GM18858 (cell line): Measurements from ENCODE around the gene PKN2.
"Not testable (repeated sequence)": the region's sequence is repeated elsewhere in the genome, so short reads cannot be mapped to it uniquely, and the experiment has no call there.

Experiments used
- ATAC-seq: cut with Tn5 transposase; IDR thresholded peaks from one replicate; pipeline ENCODE4 v1.9.1; 2021; ENCODE audit not compliant: unreplicated experiment

PKN2 gene

DNA sequence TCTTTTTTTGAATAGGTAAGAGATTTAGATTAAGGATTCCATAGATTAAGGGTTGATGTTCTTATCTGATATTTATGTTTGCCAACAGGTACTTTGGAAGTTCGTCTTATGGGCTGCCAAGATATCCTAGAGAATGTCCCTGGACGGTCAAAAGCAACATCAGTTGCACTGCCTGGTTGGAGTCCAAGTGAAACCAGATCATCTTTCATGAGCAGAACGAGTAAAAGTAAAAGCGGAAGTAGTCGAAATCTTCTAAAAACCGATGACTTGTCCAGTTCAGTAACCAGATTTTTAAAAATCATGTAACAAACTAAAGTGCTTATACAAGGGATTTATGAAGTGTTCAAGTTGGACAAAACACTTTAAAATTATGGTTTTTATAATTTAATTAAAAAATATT lies 100.5 kb downstream of the PKN2 start:
- no peak for ATAC-seq

DNA sequence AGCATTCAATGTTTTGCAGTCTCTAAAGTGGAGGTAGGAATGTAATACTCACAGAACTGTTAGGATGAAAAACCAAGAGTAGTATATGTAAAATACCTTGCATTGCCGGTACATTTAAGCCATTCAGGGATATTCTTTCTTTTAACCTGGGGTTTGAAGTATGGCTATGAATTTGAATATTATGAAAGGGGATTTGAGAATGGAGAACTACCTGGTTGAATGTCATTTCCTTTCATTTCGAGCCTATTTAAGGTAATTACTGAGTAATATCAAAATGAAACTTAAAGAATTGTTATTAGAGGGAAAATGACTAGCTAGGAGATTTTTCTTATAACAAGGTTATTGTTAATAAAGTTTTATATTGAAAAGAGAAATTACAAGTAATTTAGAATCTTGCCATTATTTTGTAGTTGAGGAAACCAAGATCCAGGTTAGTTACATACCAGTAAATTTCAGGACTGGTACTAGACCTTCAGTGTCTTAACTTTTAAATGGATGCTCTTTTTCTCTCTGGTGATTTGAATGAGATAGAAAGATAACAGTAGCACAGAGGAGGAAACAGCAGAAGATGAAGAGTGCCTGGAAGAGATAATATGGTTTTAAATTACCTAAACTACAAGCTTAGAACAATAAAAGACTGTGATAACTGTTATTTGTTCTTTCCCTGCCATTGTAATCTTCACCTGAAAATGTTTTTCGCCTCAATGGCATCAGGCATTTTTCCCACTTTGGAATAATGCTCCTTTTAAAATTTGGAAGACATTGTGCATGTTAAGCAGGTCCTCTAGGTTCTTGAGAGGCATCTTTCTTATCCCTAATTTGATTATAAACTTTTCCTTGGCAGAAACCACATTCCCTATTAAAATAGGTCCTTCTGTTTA lies 103.2 kb downstream of the PKN2 start:
- no peak for ATAC-seq

DNA sequence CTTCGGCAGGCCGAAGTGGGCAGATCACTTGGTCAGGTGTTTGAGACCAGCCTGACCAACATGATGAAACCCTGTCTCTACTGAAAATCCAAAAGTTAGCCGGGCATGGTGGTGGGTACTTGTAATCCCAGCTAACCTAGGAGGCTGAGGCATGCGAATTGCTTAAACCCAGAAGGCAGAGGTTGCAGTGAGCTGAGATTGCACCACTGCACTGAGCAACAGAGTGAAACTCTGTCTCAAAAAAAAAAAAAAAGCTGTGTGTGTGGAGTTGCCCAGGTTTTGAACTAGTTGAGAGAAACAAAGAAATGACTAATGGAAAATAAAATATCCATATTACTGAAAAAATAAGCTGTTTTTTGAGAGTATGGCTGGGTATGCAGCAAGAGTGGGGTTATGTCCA lies 107.1 kb downstream of the PKN2 start:
- ATAC-seq = no peak

DNA sequence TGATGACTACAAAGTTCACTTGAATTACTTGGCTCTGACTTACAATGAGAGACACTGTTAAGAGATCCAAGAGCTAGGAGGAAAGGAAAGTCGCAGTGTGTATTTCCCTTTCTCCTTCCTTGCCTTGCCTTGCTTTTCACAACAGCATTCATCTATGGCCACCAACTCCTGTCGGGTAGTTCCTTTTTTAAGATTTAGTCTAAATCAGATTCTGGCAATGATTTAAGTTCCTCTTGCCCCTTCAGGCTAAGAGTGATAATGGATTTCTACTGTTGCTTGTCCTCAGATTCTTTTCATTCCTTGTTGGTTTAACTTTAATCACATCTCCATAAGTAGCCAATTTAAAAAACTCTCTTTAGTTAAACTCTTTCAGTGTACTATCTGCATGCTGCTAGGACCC lies 115.4 kb downstream of the PKN2 start:
- no peak for ATAC-seq

DNA sequence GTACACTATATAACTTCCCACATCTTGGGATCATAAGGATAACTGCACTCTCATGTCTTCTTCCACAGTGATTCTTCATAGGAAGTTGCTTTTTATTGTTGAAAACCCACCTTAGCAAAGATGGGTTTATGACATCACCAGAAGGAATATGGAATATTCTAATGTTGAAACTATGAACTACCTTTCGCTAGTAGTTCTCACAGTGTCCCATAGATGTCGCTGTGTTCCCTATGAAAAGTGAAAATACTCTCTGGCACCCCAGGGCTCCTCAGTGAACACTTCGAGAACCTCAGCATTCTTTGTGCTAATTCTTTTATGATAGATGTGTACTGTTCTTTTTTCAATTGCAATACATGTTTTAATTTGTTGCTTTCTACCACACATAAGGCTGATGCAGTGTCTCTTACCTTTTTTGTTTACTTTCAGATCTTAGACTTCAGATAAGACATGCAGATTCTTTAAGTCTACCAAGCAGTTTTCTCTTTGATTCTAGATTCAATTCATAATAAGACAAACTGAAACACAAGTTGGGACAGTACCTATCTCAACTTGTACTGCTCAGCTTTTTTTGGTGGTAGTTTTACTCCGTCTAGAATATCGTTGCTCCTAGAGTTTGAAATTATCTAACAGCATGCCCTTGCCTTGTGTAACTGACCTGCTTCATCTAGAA lies 116.4 kb downstream of the PKN2 start:
- ATAC-seq = no peak

DNA sequence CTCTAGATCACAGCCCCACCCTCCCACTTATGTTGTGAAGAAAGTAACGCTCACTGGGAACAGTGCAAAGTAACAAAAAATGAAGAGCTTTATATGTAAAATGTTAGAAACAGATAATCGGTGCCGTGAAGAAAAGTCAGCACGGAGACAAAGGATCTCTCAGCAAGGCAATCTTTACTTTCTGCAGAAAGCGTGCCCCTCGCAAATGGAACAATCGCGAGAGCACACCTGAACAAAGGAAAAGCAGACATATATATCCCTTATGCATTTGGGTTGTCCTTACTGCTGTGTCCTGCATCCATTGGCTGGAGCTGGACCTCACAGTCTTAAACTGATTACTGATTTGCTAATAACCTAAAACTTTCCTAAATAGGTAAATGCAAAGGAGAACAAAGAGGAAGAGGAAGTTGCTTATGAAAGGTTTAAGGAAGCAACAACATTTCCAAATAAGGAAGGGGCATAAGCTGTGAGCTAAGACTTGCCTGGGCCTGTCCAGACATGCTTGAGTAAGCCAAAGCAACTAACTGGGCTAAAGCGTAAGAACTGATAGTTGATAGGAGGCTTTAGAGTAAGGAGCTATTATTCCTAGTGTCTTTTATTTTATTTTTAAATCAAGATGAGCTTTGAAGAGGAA lies 117.6 kb downstream of the PKN2 start:
- no peak for ATAC-seq

DNA sequence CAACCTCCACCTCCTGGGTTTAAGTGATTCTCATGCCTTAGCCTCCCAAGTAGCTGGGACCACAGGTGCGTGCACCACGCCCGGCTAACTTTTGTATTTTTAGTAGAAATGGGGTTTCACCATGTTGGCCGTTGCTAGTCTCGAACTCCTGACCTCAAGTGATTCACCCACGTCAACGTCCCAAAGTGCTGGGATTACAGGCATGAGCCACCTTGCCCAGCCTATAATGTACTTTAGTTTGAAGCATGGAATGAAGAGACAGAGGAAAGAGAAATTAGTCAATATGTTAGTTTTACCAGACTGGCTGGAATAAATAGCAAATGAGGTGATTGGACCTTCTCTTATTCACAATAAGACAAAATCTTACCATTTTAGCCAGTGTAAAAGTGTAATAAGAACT lies 118.3 kb downstream of the PKN2 start:
- no peak for ATAC-seq

DNA sequence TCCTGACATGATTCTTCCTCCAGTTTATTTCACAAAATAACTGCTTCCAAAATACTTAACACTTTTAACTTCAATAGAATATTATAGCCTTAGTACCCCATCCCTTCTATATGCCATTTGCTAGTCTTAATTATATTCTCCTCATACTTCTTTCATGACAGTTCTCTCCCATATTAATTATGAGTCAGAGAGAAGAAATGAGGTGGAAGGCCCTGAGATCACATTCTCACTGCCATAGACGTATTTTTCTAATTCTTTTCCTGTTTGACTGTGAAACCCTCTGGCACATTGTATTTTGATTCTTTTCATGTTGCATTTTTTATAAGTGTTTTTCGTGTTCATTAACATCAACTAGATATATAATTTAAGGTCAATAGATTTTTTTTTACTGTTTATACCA lies 118.9 kb downstream of the PKN2 start:
- no peak for ATAC-seq

DNA sequence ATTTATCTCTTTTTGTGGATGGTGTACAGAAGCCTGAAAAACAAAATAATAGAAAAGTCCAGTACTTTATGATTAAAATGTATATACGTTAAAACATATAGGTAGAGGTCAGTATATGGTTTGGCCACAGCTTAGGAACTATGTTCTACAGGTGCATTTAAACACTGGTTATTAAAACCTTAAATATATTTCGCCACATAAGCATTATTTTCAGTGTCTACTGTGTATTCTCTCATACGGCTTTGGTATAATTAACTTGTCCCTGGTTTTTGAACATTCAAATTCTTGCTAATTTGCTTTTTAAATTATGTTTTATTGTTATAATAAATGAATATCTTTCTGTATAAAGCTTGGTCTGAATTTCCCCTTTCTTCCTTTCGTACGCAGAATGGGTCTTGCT lies 119.4 kb downstream of the PKN2 start:
- ATAC-seq = no peak

DNA sequence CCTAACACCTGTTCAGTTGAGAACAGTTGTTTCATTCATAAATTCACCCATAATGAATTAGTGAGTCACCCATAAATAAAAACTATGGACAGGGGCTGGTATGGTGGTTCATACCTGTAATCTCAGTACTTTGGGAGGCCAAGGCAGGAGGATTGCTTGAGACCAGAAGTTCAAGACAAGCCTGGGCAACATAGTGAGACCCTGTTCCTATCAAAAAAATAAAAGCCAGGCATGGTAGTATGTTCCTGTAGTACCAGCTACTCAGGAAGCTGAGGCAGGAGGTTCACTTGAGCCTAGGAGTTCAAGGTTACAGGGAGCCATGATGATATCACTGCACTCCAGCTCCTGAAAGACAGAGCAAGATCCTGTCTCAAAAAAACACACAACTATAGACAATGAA lies 128.3 kb downstream of the PKN2 start:
- ATAC-seq = no peak

DNA sequence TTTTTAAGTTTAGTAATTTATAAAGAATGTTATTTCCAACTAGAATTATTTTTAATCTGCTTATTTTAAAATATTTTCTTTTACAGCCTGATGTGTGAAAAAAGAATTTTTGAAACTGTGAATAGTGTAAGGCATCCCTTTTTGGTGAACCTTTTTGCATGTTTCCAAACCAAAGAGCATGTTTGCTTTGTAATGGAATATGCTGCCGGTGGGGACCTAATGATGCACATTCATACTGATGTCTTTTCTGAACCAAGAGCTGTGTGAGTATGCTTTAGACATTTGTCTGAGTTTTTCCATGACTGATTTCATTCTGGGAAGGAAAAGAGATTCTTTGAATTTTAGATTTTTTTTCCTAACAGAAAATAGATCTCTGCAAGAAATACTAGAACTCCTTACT lies 129.4 kb downstream of the PKN2 start:
- ATAC-seq = no peak

DNA sequence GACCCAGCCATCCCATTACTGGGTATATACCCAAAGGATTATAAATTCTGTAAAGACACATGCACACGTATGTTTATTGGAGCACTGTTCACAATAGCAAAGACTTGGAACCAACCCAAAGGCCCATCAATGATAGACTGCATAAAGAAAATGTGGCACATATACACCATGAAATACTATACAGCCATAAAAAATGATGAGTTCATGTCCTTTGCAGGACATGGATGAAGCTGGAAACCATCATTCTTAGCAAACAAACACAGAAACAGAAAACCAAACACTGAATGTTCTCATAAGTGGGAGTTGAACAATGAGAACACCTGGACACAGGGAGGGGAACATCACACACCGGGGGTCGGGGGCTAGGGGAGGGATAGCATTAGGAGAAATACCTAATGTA lies 135.6 kb downstream of the PKN2 start:
- ATAC-seq = not testable (repeated sequence)

DNA sequence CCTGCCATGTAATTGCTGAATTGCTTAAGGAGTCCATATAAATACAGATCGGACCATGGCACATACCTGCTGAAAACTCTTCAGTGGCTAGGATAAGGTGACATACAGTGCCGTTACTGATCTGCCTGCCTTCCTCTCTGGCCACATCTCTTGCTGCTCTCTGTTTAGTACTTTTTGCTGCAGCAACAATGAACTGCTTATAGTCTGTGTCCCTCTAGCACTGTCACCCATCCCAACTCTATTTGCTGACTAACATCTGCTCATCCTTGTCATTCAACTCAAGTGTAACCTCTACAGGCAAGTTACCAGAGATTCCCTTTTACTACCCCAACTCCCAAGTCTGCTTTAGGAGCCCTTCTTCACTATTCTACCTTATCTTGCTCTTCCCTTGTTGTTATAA lies 141.6 kb downstream of the PKN2 start:
- no peak for ATAC-seq

DNA sequence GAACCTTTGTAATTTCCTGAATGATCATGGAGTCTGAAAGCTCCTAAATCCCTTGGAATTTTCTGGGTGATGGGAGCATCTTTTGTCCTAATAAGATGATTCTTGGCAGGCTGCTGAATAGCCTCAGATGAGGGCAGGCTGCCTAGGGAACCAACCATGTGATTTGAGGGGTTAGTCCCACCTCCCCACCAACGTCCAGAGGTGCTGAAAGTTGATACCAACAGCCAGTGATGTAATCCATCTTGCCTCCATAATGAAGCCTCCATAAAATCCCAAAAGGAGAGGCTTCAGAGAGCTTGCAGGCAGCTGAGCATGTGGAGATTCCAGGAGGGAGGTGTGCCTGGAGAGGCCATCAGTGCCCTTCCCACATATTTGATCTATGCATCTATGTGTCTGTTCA lies 163.6 kb downstream of the PKN2 start:
- no peak for ATAC-seq

DNA sequence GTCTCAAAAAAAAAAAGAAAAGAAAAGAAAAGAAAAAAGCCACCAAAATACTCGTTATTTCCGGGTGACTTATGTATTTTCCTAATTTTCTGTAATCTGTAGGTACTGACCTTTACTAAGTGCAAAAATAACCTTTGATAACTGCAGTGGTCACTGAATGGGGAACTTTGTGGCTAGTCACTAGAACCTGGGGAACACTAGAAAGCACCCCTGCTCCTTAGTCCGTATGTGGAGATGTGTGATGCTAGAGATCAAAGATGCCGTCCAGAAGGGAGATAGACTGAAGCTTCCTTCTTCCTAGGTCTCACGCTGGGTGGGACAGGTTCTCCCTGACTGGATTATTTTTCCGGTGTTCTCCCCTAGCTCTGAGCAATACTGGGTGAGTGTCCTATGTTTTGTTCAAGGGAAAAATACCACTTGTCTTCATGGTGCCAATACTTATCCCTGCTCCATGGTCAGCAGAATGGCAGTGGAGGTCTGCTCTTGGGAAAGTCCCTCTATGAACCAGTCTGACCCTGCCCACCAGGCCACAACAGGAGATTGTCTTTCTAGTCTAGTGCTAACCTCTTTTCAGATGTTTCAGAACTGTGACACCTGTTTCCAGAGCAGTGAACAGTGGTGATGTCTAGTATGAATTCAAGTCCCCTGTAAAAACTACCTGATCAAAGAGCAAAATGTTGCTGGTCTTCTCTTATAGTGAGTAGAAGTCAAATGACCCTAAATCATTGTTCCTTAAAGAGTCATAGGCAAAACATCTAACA lies 167.4 kb downstream of the PKN2 start:
- ATAC-seq = no peak

DNA sequence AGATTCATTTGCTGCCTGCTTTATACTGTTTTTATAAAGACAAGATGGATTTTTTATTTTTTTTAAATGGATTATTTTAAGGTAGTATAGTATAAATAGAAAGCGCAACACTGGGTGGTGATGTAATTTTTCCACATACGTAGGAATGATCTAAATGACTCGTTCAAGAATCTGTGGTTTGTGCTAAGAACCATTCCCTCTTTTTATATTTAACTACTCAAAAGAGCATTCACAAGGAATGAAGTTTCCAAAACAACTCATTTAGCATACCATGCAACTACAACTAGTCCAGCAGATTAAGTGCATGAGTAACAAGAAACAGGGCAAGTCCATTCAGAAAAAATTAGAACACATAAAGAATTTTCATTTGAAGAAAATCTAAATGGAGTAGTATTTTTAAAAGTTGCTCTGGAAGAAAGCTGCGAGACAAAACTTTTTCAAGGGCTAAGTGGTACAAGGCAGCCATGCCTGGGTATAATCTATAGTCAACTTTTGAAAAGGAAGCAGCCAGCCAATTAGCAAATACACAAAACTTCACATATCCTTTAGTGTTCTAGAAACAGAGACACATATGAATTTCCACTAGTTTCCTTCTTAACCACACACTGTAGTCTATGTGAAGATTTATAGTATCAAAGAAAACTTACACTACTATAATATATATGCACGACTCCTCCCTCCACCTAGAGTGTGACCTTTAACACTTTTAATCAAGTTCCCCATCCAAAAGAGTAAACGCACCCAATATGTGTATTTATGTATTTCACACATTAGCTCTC lies 183.9 kb downstream of the PKN2 start:
- ATAC-seq = no peak

DNA sequence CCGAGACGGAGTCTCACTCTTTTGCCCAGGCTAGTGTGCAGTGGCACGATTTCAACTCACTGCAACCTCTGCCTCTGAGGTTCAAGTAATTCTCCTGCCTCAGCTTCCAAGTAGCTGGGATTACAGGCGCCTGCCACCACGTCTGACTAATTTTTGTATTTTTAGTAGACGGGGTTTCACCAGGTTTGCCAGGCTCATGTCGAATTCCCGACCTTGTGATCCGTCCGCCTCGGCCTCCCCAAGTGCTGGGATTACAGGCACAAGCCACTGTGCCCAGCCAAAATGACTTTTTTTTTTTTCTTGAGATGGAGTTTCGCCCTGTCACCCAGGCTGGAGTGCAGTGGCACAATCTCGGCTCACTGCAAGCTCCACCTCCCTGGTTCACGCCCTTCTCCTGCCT lies 185.6 kb downstream of the PKN2 start:
- not testable (repeated sequence) for ATAC-seq

DNA sequence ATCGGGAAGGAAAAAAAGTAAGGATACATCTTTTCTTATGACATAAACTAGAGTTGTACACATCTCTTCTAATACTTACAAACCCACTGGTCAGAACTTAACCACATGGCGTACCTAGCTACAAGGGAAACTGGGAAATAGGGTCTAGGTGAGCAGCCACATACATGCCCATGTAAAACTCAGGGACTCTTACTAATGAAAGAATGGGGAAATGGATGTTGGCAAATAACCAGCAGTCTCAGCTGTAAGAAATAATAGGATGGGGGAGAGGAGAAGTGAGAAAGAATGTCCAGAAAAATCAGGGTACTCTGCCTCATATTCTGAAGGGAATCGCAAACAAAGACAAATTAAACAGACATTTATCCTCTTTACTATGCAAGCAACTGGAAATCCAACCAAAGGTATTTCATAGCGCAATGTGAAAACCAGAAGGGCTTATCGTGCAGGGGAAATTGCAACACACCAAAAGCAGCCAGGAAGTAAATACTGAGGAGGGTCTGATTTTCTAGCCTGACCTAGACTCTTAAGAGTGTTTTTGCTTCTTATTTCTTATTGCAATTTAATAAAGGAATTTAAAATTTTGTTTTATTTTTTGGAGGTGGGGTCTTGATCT lies 189.8 kb downstream of the PKN2 start:
- ATAC-seq = no peak

DNA sequence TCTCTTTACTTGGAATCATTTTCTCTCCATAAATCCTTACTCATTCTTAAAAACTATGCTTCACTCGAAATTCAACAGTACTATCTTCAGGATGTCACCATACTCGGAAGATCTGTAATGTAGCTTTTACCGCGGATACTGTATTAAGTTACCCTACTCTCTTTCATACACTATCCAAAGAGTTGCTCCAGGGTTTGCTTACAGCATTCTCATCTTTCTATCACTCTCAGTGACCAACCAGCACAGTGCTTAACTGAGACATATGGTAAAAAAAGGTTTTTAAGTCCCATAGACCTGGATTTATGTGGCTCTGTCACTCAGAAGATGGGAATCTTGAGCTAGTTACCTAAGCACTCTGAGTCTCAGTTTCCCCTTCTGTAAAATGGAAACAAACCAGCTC lies 191.5 kb downstream of the PKN2 start:
- no peak for ATAC-seq
